ENCODE measurements around the gene SULT2B1.
A peak's percentile ranks its signal among the peaks of the same experiment; 100 is the strongest.

The SULT2B1 gene

DNA sequence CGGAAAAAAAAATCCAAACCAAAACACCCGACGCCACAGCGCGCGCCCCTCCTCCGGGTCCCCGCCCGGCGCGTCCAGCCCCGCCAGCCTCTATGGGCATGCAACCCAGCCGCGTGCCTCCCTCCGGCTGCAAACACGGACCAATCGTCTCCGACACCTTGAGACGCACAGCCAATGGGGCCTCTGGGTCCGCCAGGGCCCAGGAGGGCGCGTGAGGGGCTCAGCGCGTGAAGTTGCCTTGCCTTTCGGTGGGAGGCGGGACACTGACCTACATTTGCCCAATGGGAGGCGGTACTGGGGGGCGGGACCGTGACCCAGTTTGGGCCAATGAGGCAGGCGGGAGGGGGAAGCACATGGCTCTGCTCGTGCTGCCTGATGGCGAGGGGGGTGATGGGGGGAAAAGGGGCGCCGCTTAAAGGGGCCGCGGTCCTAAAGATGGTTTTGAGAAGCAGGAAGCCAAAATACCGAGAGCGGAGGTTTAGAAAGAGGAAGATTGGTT, 85.5 kb downstream of the SULT2B1 start:
- Histone ChIP-seq H3K4me1 (ENCODE audit: control insufficient read depth in 1 of 2, insufficient read depth in 2 of 2, low read length in 2 of 2) (peaks cover 21 to 32% of the 10 kb centered on the region in 2 experiments), H4K12ac (ENCODE audit: low read depth, low read length) (no peak overlapping the region), H2BK5ac (ENCODE audit: low read depth, low read length, poor library complexity) (no peak overlapping the region), H3K27me3 (ENCODE audit: insufficient read depth, low read length) (peaks cover 15% of the 10 kb centered on the region), H3K23ac (ENCODE audit: low read length) (no peak overlapping the region), H4K91ac (ENCODE audit: low read depth, low read length) (no peak overlapping the region), H3K9me3 (ENCODE audit: insufficient read depth, low read depth, low read length) (peaks cover 3% of the 10 kb centered on the region), H3K18ac (ENCODE audit: low read length) (no peak overlapping the region), H2BK120ac (ENCODE audit: insufficient read depth, low read length, poor library complexity) (no peak overlapping the region), H3K27ac (ENCODE audit: low read depth, low read length) (no peak overlapping the region), H3K79me2 (ENCODE audit: control insufficient read depth, insufficient read depth, low read length, poor library complexity) (no peaks in the 10 kb centered on the region), H3K4me3 (ENCODE audit: low read depth, low read length) (no peak overlapping the region), H2BK12ac (ENCODE audit: low read length) (no peak overlapping the region), H3K9ac (ENCODE audit: low read length) (no peak overlapping the region), H3K79me1 (ENCODE audit: low read length) (peaks cover 3% of the 10 kb centered on the region), H3K4ac (ENCODE audit: low read depth, low read length) (no peak overlapping the region), H4K8ac (ENCODE audit: low read depth, low read length) (peak overlapping the region; percentile 30), H3K14ac (ENCODE audit: low read length) (no peak overlapping the region), H3K36me3 (ENCODE audit: control insufficient read depth in 1 of 2, insufficient read depth in 2 of 2, low read length in 2 of 2) (no peaks in the 10 kb centered on the region), H2AFZ (ENCODE audit: insufficient read depth, low read length, poor library complexity) (no peak overlapping the region), H3K4me2 (ENCODE audit: low read length) (peak overlapping the region; percentile 24), H2AK5ac (ENCODE audit: low read length) (no peak overlapping the region)
- DNase-seq, result peak; percentile 87 to 95
- WGBS (ENCODE audit: extremely low coverage, insufficient coverage, insufficient read length), result no CpG with 5 or more reads among the region's 38 CpGs

DNA sequence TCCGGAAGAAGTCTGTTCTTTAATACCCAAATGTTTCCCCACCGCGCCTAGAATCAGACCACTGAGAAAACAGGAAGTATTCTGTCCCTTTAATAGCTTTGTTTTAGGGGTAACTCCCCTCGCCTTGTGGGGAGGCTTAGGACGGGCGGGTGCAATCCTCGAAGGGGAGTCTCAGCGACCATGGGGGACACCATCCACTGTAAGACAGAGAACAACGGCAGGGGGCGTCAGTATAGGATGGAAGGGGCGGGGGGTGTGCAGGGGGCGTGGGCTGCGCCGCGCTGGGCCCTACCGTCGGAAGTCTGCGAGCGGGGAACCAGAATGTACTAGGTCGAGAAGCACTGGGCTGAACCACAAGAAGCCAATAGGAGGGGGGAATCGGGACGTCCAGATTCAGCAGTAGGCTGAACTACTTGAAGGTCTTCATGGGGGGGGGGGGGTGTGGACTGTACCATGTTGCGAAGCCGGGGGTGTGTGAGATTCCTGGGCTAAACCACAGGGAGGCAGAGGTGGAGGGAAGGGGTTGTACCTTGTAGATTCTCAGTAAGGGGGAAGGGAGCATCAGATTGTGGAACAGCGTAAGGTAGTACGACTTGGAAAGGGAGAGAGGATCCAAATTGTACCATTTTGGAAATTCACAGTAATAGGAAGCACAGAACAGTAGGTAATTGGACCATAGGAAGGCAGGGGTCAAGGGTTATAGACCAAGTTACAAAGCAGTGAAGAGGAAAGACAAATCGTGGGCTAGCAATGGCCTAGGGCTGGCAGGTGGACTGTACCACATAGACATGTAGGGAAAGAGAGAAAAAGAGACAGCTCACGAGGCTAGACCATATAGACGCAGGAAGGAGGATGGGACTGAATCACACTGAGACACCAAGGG, 86.2 kb downstream of the SULT2B1 start:
- H2BK12ac ChIP-seq (ENCODE audit: low read length), result no peak overlapping the region
- H3K23ac ChIP-seq (ENCODE audit: low read length), result no peak overlapping the region
- no peak overlapping the region for H2BK120ac ChIP-seq (ENCODE audit: insufficient read depth, low read length, poor library complexity)

DNA sequence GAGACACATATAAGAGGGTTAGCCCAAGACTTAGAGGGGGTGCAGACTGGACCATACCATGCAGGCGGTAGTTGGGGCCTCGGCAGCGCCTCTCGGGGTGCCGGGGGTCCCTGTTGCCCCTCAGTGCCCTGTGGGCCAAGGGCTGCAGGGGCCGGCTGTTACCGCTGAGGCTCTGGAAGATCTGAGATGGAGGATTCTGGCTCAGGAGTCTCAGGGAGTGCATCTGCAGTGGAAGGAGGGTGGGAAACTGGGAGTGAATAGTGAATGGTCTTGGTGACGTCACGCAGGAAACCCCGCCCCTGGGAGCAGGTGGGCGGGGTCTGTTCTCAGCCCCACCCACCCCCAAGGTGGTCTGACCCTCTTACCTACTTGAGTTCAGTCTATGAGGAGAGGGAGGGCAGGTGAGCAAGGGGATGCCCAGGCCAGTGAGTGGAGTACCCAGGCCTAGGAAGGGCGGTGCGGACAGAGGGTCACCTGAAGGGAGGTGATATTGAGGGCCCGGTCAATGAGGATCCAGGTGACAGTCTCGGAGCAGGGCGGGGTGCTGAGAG, 86.9 kb downstream of the SULT2B1 start:
- H4K8ac ChIP-seq (ENCODE audit: low read depth, low read length), result no peak overlapping the region
- DNase-seq, result no peak
- no peak overlapping the region for H3K23ac ChIP-seq (ENCODE audit: low read length)
- H3K27ac ChIP-seq (ENCODE audit: low read depth, low read length), result no peak overlapping the region
- H2BK12ac ChIP-seq (ENCODE audit: low read length), result no peak overlapping the region
- no CpG with 5 or more reads among the region's 16 CpGs for WGBS (ENCODE audit: extremely low coverage, insufficient coverage, insufficient read length)
- peaks cover 3% of the 10 kb centered on the region for H3K79me1 ChIP-seq (ENCODE audit: low read length)
- H3K36me3 ChIP-seq (ENCODE audit: control insufficient read depth in 1 of 2, insufficient read depth in 2 of 2, low read length in 2 of 2), result no peaks in the 10 kb centered on the region
- H2BK5ac ChIP-seq (ENCODE audit: low read depth, low read length, poor library complexity), result no peak overlapping the region
- H3K9me3 ChIP-seq (ENCODE audit: insufficient read depth, low read depth, low read length), result no peaks in the 10 kb centered on the region
- H2AFZ ChIP-seq (ENCODE audit: insufficient read depth, low read length, poor library complexity), result peak overlapping the region; percentile 8
- H4K91ac ChIP-seq (ENCODE audit: low read depth, low read length), result no peak overlapping the region
- H3K14ac ChIP-seq (ENCODE audit: low read length), result no peak overlapping the region
- no peak overlapping the region for H3K4ac ChIP-seq (ENCODE audit: low read depth, low read length)
- H3K79me2 ChIP-seq (ENCODE audit: control insufficient read depth, insufficient read depth, low read length, poor library complexity), result no peaks in the 10 kb centered on the region
- H4K12ac ChIP-seq (ENCODE audit: low read depth, low read length), result no peak overlapping the region
- H3K18ac ChIP-seq (ENCODE audit: low read length), result no peak overlapping the region
- H3K4me1 ChIP-seq (ENCODE audit: control insufficient read depth in 1 of 2, insufficient read depth in 2 of 2, low read length in 2 of 2), result peaks cover 21 to 23% of the 10 kb centered on the region in 2 experiments
- H3K4me3 ChIP-seq (ENCODE audit: low read depth, low read length), result no peak overlapping the region
- H3K4me2 ChIP-seq (ENCODE audit: low read length), result no peak overlapping the region
- H3K9ac ChIP-seq (ENCODE audit: low read length), result no peak overlapping the region
- H3K27me3 ChIP-seq (ENCODE audit: insufficient read depth, low read length), result peaks cover 15% of the 10 kb centered on the region
- no peak overlapping the region for H2AK5ac ChIP-seq (ENCODE audit: low read length)
- H2BK120ac ChIP-seq (ENCODE audit: insufficient read depth, low read length, poor library complexity), result no peak overlapping the region

More for the DNA sequence above, 86.2 kb downstream of the SULT2B1 start:
- no peak overlapping the region for H2BK5ac ChIP-seq (ENCODE audit: low read depth, low read length, poor library complexity)
- no peak overlapping the region for H3K4ac ChIP-seq (ENCODE audit: low read depth, low read length)
- no peak overlapping the region for H3K4me3 ChIP-seq (ENCODE audit: low read depth, low read length)
- H3K14ac ChIP-seq (ENCODE audit: low read length), result no peak overlapping the region
- H3K4me2 ChIP-seq (ENCODE audit: low read length), result peak overlapping the region; percentile 24
- H4K12ac ChIP-seq (ENCODE audit: low read depth, low read length), result no peak overlapping the region
- H2AFZ ChIP-seq (ENCODE audit: insufficient read depth, low read length, poor library complexity), result peak overlapping the region; percentile 42
- H4K8ac ChIP-seq (ENCODE audit: low read depth, low read length), result peak overlapping the region; percentile 30
- WGBS (ENCODE audit: extremely low coverage, insufficient coverage, insufficient read length), result no CpG with 5 or more reads among the region's 29 CpGs
- H3K9ac ChIP-seq (ENCODE audit: low read length), result no peak overlapping the region
- H3K27me3 ChIP-seq (ENCODE audit: insufficient read depth, low read length), result peaks cover 15% of the 10 kb centered on the region
- H2AK5ac ChIP-seq (ENCODE audit: low read length), result no peak overlapping the region
- no peaks in the 10 kb centered on the region for H3K79me2 ChIP-seq (ENCODE audit: control insufficient read depth, insufficient read depth, low read length, poor library complexity)
- no peak overlapping the region for H4K91ac ChIP-seq (ENCODE audit: low read depth, low read length)
- H3K79me1 ChIP-seq (ENCODE audit: low read length), result peaks cover 3% of the 10 kb centered on the region
- no peak overlapping the region for H3K18ac ChIP-seq (ENCODE audit: low read length)
- DNase-seq, result peak; percentile 64 to 75
- no peaks in the 10 kb centered on the region for H3K36me3 ChIP-seq (ENCODE audit: control insufficient read depth in 1 of 2, insufficient read depth in 2 of 2, low read length in 2 of 2)
- H3K9me3 ChIP-seq (ENCODE audit: insufficient read depth, low read depth, low read length), result peaks cover 2% of the 10 kb centered on the region
- H3K27ac ChIP-seq (ENCODE audit: low read depth, low read length), result no peak overlapping the region
- H3K4me1 ChIP-seq (ENCODE audit: control insufficient read depth in 1 of 2, insufficient read depth in 2 of 2, low read length in 2 of 2), result peaks cover 21 to 26% of the 10 kb centered on the region in 2 experiments

DNA sequence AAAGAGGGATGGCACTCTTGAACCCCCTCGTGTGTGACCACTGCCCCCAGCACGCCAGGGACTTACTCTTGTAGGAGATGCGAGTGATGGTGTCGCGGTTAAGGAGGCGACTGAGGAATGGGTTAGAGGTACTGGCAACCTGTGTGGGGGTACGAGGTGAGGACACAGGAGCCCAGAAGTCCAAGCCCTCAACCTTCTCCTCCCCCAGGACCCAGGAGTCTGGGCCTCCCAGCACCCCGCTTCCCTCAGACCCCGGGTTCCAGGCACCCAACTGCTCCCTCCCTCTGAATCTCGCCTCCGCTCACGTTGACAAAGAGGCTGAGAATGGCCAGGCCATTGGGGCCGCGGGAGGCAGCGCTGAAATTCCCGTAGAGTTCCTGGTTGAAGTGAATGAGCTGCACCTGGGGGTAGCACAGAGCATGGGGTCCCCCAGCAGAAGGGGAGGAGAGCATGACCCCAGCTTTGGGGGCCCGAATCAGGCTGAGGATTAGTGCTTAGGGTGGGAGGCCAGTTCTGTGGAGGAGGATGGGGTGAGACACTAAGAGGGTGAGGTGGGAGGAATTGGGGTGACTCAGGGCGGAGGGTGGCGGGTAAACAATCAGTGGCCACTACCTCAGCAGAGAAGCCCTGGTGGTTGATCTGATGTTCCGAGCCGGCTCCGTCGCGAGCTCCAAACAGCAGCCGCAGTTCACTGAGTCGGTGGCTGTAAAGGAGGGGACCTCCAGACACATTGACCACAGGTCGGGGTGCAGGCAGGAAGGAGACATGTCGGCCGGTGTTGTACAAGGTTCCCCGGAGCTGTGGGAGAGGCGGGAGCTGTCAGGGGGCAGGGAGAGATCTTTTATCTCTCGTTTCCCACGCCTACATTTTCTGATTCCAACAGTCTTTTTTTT, 87.8 kb downstream of the SULT2B1 start:
- Histone ChIP-seq H3K4me2 (ENCODE audit: low read length) (no peak overlapping the region), H3K79me1 (ENCODE audit: low read length) (peaks cover under 1% of the 10 kb centered on the region), H2BK120ac (ENCODE audit: insufficient read depth, low read length, poor library complexity) (no peak overlapping the region), H2BK5ac (ENCODE audit: low read depth, low read length, poor library complexity) (no peak overlapping the region), H4K12ac (ENCODE audit: low read depth, low read length) (no peak overlapping the region), H3K27ac (ENCODE audit: low read depth, low read length) (no peak overlapping the region), H3K4me3 (ENCODE audit: low read depth, low read length) (no peak overlapping the region), H4K91ac (ENCODE audit: low read depth, low read length) (no peak overlapping the region), H3K14ac (ENCODE audit: low read length) (no peak overlapping the region), H2BK12ac (ENCODE audit: low read length) (no peak overlapping the region), H3K79me2 (ENCODE audit: control insufficient read depth, insufficient read depth, low read length, poor library complexity) (no peaks in the 10 kb centered on the region), H3K4me1 (ENCODE audit: control insufficient read depth in 1 of 2, insufficient read depth in 2 of 2, low read length in 2 of 2) (peaks cover 14 to 17% of the 10 kb centered on the region in 2 experiments), H3K27me3 (ENCODE audit: insufficient read depth, low read length) (peaks cover 15% of the 10 kb centered on the region), H3K36me3 (ENCODE audit: control insufficient read depth in 1 of 2, insufficient read depth in 2 of 2, low read length in 2 of 2) (no peaks in the 10 kb centered on the region), H4K8ac (ENCODE audit: low read depth, low read length) (no peak overlapping the region), H2AFZ (ENCODE audit: insufficient read depth, low read length, poor library complexity) (no peak overlapping the region), H3K18ac (ENCODE audit: low read length) (no peak overlapping the region), H3K23ac (ENCODE audit: low read length) (no peak overlapping the region), H3K9ac (ENCODE audit: low read length) (peak overlapping the region; percentile 26), H3K4ac (ENCODE audit: low read depth, low read length) (no peak overlapping the region), H3K9me3 (ENCODE audit: insufficient read depth, low read depth, low read length) (no peaks in the 10 kb centered on the region), H2AK5ac (ENCODE audit: low read length) (no peak overlapping the region)
- WGBS (ENCODE audit: extremely low coverage, insufficient coverage, insufficient read length), result no CpG with 5 or more reads among the region's 33 CpGs
- no peak for DNase-seq

All from trophoblast cell (in vitro differentiated cells and primary cell).